ENCODE measurements around the gene FOXC1.

FOXC1 gene

GRCh38 chr6:1635305-1636010 lies 25.7 kb downstream of the FOXC1 start:
- TF ChIP-seq CTCF (IDR thresholded peaks at IDR 0.05; ENCODE audit: insufficient read depth, low read depth, low read length, missing control alignments) = no peak
- DNase-seq (ENCODE audit: low read depth) = no peak
- no peak overlapping the region for H3K4me3 ChIP-seq (ENCODE audit: low read depth, low read length)

- no peak overlapping the region for H3K4me3 ChIP-seq (ENCODE audit: low read depth, low read length)
- DNase-seq (ENCODE audit: low read depth) = no peak
- no peak for TF ChIP-seq CTCF (IDR thresholded peaks at IDR 0.05; ENCODE audit: insufficient read depth, low read depth, low read length, missing control alignments)
Measured at GRCh38 chr6:1636272-1636825, 26.6 kb downstream of the FOXC1 start.

- TF ChIP-seq CTCF (IDR thresholded peaks at IDR 0.05; ENCODE audit: insufficient read depth, low read depth, low read length, missing control alignments) = no peak
- DNase-seq (ENCODE audit: low read depth) = no peak
- no peak overlapping the region for H3K4me3 ChIP-seq (ENCODE audit: low read depth, low read length)
Measured at GRCh38 chr6:1636971-1637871, 27.5 kb downstream of the FOXC1 start.

GRCh38 chr6:1639430-1639829 lies 29.7 kb downstream of the FOXC1 start:
- no peak for TF ChIP-seq CTCF (IDR thresholded peaks at IDR 0.05; ENCODE audit: insufficient read depth, low read depth, low read length, missing control alignments)
- DNase-seq (ENCODE audit: low read depth) = no peak
- no peak overlapping the region for H3K4me3 ChIP-seq (ENCODE audit: low read depth, low read length)

- H3K4me3 ChIP-seq (ENCODE audit: low read depth, low read length) = no peak overlapping the region
- TF ChIP-seq CTCF (IDR thresholded peaks at IDR 0.05; ENCODE audit: insufficient read depth, low read depth, low read length, missing control alignments) = no peak
- no peak for DNase-seq (ENCODE audit: low read depth)
Measured at GRCh38 chr6:1640476-1640875, 30.8 kb downstream of the FOXC1 start.

GRCh38 chr6:1641343-1641885 lies 31.7 kb downstream of the FOXC1 start:
- H3K4me3 ChIP-seq (ENCODE audit: low read depth, low read length) = no peak overlapping the region
- DNase-seq (ENCODE audit: low read depth) = no peak
- no peak for TF ChIP-seq CTCF (IDR thresholded peaks at IDR 0.05; ENCODE audit: insufficient read depth, low read depth, low read length, missing control alignments)

Data from GM12865 (cell line).